Measurements from ENCODE around the gene ANKRD33.
"Not testable (repeated sequence)": the region's sequence is repeated elsewhere in the genome, so short reads cannot be mapped to it uniquely, and the experiment has no call there.

Gene ANKRD33

DNA sequence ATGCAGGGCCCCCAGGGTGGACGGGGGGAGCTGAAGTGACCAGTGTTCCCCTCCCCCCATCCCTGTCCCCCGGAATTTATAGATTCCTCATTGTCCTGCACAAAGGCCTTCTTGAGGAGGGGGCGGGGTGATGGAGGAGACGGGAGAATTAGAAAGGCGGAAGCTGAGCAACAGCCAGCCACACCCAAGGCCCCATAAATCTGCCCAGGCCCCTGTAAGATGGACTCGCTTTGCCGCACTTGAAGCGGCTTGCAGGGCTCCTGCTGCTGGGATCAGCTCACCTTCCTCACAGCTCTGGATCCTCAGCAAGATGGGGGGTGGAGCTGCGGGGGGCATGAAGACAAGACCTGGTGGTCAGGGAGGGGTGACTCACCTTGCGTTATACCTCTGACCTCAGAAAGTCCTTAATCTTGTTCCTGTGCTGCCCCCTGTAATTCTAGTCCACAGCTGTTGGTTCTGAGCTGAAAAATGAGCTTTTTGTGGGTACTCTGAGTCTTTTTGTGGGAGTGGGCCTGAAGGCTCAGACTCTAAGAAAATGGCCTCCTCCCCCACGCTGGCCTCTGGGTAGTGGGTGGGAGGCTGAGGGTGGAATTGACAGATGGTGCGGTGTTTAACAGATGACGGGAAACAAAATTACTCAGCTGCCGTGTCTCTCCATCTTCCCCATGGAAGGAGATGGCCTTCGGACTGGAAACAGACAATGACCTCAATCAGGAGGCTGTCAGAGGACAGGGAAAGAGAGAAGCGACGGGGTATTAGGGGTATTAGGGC is 15.8 kb upstream of the ANKRD33 start:
- in situ Hi-C loops (cut with HindIII; ENCODE audit: low pct_ligation_motif_present, low pct_unique_long_range_greater_than_20kb, low sequenced_read_pairs): no loop called here
- DNase-seq: no peak

DNA sequence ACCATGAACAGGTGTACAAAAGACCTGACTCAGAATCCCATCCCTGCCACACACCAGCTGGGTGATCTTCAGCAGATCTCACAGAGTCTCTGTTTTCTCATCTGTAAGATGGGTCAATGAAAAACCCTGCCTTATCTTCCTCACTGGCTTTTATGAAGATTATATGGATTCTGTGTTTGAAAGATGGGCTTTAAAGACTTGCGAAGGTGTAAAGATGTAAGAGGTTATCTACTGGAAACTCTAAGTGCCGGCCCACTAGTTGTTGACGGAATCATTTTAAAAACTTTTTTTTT is 15.3 kb upstream of the ANKRD33 start:
- in situ Hi-C loops (cut with HindIII; ENCODE audit: low pct_ligation_motif_present, low pct_unique_long_range_greater_than_20kb, low sequenced_read_pairs): no loop called here

DNA sequence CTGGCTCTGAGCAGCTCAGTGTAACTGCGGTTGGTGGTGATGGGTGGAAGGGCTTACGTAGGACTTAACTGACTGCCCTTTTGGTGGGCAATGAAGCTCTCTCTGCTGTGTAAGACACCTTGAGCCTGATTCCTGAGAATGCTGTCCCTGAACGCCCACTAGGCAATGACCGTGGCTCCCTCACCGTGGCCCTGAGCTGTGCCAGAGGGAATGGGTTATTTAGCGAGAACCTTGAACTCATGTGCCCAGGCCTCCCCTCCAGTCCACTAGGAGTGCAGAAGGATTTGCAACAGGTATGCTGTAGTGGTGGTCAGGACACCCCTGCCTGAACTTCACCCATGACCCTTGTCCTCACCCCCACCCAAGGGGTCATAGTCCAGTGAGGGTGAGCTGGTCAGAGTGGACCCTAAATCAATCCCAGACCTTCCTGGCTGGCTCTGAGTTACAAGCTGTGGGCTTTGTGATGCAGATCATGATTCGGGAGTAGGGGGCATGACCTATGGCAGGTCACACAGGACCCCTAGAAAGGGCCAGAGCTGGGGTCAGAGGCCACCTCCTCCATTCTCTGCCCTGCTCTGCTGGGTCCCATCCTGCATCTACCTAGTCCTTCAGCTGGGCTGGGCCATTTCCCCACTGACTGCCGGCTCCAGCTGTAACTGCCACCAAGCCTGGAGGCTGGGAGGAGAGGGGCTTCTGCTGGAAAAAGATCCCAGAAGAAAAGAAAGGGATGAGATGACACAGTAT is 14.5 kb upstream of the ANKRD33 start:
- no peak for DNase-seq
- in situ Hi-C loops (cut with HindIII; ENCODE audit: low pct_ligation_motif_present, low pct_unique_long_range_greater_than_20kb, low sequenced_read_pairs): no loop called here

More for the DNA sequence above, 15.3 kb upstream of the ANKRD33 start:
- no peak for DNase-seq

DNA sequence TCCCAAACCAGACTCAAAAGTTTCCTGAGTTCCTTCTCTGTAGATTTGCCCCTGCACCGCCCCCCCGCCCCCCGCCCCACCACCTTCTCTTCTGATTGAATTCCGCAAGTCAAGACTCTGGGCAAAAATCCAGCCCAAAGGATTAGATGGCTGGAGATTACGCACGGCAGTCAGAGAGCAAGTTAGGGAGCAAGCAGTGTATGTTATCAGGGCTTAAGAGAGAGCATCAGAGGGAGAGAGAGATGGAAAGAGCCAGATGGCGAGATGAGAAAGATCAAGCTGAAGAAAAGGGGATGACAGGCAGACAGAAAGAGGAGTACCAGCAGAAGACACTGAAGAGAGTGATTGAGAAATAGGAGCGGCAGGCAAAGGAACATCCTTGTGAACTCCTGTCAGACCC is 13.9 kb upstream of the ANKRD33 start:
- in situ Hi-C loops (cut with HindIII; ENCODE audit: low pct_ligation_motif_present, low pct_unique_long_range_greater_than_20kb, low sequenced_read_pairs): no loop called here

DNA sequence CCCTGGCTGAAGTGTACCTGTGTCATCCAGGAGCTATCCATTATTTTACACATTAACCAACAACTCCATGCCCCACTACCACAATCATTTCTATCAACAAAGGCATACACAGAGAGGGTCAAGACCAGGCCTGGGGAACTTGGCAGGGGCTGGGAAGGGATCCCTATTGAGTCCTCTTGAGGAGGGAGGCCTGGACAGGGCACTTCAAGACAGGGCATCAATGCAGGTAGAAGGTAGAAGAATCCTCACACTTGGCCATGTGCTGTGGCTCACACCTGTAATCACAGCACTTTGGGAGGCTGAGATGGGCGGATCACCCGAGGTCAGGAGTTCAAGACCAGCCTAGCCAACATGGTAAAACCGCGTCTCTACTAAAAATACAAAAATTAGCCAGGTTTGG is 13.4 kb upstream of the ANKRD33 start:
- no peak for DNase-seq
- in situ Hi-C loops (cut with HindIII; ENCODE audit: low pct_ligation_motif_present, low pct_unique_long_range_greater_than_20kb, low sequenced_read_pairs): no loop called here

More for the DNA sequence above, 13.9 kb upstream of the ANKRD33 start:
- no peak for DNase-seq

DNA sequence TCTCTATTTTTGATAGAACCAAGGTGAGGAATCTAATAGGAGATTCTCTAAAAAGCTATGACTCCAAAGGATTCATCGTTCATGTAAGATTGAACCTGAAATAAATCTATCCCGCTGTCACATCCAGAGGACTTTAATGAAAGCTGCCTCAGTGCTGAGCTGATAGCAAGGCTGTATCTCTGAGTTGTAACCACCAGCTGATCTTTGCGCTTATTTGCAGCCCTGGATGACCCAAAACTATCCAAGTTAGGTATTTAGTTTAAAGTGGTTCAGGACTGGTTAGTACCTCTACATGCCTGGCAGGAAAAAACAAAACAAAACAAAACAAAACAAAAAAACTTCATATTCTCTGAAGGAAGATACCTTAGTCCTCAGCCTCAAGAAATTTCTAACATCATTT is 8.8 kb upstream of the ANKRD33 start:
- in situ Hi-C loops (cut with HindIII; ENCODE audit: low pct_ligation_motif_present, low pct_unique_long_range_greater_than_20kb, low sequenced_read_pairs): no loop called here
- no peak for DNase-seq

DNA sequence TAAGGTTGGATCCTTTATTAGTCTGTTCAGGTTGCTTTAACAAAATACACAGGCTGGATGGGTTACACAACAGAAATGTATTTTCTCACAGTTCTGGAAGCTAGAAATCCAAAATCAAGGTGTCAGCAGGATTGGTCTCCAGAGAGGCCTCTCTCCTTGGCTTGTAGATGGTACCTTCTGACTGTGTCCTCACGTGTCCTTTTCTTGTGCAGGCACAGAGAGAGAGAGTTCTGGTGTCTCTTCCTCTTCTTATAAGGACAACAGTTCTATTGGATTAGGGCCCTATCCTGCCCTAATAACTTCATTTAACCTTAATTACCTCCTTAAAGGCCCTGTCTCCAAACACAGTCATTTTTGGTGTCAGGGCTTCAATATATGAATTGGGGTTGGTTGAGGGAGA is 4.6 kb upstream of the ANKRD33 start:
- in situ Hi-C loops (cut with HindIII; ENCODE audit: low pct_ligation_motif_present, low pct_unique_long_range_greater_than_20kb, low sequenced_read_pairs): no loop called here
- no peak for DNase-seq

DNA sequence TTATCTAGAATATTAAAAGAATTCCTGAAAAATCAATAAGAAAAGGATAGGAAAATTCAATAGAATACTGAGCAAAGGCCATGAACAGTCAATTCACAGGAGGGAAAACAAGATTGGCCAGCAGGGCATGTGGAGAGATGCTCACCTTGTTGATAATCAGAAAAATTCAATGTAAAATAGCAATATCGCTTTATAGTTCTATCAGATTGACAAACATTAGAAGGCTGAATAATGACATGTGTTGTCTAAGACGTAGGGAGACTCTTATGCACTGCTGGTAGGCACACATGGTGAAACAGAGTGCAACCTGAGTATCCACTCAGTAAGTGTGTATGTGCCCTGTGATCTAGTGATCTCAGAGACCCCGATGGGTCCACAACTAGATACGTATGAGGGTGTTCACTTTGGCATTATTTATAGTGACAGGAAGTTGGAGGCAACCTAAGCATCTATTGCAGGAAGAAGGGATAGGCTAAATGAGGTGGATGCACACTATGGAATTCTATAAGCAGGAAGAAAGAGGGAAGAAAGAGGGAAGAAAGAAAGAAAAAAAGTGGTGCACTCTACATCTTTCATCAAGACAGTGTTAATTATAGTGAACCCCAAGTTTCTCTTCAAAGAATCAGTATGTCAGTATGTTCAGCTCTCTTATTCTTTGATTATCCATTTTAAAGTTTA is 3.8 kb upstream of the ANKRD33 start:
- DNase-seq: no peak
- in situ Hi-C loops (cut with HindIII; ENCODE audit: low pct_ligation_motif_present, low pct_unique_long_range_greater_than_20kb, low sequenced_read_pairs): no loop called here

DNA sequence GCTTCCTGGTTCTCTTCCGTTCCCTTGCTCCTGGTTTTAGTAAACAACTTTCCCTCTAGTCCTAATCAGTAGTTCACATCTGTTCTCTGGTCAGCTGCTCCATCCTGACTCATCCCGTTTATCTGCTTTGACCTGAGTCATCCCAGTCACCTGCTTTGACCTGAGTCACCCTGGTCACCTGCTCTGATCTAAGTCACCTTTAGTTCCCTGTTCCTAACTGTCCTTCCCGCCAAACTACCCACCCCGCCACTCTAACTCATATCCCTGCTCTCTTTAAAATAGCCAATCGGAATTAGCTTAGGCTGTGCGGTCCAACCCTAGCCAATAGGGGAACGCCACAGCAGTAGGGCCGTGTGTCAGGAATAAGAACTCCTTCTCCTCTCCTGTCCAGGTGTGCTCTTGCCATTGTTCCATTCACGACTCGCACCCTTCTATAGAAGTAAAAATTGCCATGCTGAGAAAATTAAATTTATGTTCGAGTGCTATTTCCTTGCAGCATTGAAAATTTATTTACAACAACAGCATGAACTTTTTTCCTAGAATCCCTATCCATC is 3.1 kb upstream of the ANKRD33 start:
- DNase-seq: no peak
- in situ Hi-C loops (cut with HindIII; ENCODE audit: low pct_ligation_motif_present, low pct_unique_long_range_greater_than_20kb, low sequenced_read_pairs): no loop called here

DNA sequence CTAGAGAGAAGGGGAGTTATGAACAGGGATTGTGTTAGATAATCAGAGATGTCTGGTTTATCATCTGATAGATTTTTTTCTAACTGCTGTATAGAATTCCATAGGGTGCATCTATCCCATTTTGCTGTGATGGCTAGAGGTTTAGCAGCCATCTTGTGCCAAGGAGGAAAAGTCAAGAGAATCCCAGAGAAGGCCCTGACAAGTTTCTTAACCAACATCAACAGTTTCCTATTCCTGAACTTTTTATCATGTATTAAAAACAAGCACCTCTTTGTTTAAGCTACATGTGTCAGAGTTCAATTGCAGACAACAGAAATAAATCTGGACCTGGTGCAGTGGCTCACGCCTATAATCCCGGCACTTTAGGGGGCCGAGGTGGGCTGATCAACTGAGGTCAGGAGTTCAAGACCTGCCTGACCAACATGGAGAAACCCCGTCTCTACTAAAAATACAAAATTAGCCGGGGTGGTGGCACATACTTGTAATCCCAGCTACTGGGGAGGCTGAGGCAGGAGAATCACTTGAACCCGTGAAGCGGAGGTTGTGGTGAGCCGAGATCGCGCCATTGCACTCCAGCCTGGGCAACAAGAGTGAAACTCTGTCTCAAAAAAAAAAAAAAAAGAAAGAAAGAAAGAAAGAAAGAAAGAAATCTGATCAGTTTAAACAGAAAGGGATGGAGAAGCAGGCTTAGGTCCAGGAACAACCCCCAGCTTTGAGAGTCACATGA is 2.4 kb upstream of the ANKRD33 start:
- in situ Hi-C loops (cut with HindIII; ENCODE audit: low pct_ligation_motif_present, low pct_unique_long_range_greater_than_20kb, low sequenced_read_pairs); DNase-seq: not testable (repeated sequence)

DNA sequence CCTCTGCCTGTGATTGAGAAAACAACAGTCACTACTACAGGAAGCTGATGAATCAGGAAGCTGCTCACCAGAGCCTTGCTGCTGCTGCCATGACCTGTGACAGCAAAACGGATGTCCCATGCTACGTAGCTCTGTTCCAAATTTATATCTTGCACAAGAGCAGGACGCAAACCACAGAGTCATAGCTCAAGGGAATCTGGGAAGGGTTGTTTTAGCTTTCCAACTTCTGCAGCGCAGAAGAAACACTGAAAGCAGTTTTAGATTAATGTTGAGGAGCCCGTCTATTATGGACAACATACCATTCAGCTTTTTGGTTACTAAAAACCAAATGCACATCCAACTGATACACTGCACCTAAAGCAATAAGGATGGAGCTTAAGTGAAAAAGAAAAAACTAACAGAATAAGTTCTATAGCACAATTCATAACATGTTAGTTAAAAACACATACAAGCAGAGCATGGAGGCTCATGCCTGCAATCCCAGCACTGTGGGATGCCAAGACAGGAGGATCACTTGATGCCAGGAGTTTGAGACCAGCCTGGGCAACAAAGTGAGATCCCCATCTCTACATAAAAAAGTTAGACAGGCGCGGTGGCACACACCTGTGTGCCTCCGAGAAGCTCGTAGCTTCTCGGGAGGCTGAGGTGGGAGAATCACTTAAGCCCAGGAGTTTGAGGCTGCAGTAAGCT is 1.7 kb upstream of the ANKRD33 start:
- in situ Hi-C loops (cut with HindIII; ENCODE audit: low pct_ligation_motif_present, low pct_unique_long_range_greater_than_20kb, low sequenced_read_pairs): no loop called here
- peak; percentile 48 for DNase-seq

DNA sequence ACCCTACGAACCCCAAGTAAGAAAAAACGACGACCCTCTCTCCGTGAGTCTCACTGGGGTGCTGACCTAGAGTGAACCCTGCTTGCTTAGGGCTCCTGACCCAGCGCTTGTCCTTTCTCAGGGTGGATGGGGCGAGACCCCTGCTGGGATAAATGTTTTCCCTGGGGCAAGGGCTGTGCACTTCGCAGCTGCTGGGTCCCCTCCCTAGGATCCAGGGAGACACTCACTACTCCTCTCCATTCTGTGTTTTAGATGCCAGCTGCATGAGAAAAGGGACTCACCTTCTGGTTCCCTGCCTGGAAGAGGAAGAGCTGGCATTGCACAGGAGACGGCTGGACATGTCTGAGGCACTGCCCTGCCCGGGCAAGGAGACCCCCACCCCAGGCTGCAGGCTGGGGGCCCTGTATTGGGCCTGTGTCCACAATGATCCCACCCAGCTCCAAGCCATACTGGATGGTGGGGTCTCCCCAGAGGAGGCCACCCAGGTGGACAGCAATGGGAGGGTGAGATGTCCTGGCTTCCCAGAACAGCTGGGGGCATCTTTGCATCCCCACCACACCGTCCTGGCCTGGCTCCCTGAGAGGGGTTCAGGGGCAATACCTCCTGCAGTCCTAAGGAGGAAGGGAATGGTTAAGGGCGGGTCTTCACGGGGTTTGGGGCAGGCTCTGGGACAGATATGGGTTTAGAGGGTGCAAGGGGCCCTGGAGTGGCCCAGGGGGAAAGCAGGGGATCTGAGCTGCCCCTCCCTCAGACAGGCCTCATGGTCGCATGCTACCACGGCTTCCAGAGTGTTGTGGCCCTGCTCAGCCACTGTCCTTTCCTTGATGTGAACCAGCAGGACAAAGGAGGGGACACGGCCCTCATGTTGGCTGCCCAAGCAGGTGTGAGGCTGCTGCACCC is 663 bp downstream of the ANKRD33 start:
- DNase-seq: no peak
- in situ Hi-C loops (cut with HindIII; ENCODE audit: low pct_ligation_motif_present, low pct_unique_long_range_greater_than_20kb, low sequenced_read_pairs): no loop called here

DNA sequence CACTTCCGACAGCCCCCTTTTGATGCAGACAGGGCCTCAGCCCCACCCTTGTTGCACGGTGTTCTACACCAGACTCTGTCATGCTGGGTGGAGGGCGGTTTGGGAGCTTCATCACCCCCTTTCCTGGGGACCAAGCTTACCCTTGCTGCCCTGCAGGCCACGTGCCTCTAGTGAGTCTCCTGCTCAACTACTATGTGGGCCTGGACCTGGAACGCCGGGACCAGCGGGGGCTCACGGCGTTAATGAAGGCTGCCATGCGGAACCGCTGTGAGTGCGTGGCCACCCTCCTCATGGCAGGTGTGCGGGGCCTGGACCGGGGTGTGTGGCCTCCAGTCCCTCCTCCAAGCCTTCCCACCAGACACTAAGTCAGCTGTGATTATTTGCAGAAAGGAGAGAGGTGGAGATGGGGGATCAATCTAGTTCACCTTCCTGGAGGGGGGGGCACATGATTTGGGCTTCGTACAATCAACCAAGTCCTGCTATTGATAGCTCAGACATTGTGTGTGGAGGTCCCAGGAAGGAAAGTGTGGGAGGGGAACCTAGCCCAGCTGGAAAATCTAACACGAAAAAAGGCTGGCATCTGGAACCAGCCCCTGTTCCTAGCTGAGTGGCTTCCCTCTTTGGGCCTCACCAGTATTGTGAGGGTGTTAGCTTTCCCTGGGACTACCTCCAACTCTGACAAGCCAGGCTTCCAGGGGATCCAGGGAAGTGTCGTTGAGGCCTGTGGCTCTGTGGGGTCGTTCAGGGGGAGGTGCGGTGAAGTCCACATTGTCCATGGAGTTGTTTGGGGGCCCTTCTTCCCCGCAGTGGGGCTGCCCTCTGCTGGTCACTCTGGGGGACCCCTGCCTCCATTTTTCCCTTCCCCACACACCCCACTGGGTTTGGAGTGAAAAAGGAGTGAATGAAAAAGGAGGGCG is 1.6 kb downstream of the ANKRD33 start:
- no peak for DNase-seq
- in situ Hi-C loops (cut with HindIII; ENCODE audit: low pct_ligation_motif_present, low pct_unique_long_range_greater_than_20kb, low sequenced_read_pairs): no loop called here

DNA sequence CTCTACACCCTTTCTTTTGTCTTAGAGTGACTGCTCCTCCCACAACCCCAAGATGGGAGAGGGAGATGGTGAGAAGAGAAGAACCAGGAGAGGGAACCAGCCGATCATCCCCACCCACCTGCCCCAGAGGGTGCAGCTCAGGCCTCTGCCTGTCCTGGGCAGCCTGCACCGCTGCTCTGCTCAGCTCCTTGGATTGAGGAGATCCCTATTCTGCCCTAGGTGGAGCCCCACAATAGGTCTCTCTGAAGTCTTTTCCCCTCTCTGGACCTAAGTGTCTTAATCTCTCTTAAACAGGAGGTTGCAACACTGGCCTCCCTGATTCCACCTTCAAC is 2.2 kb downstream of the ANKRD33 start:
- DNase-seq: no peak
- in situ Hi-C loops (cut with HindIII; ENCODE audit: low pct_ligation_motif_present, low pct_unique_long_range_greater_than_20kb, low sequenced_read_pairs): no loop called here

DNA sequence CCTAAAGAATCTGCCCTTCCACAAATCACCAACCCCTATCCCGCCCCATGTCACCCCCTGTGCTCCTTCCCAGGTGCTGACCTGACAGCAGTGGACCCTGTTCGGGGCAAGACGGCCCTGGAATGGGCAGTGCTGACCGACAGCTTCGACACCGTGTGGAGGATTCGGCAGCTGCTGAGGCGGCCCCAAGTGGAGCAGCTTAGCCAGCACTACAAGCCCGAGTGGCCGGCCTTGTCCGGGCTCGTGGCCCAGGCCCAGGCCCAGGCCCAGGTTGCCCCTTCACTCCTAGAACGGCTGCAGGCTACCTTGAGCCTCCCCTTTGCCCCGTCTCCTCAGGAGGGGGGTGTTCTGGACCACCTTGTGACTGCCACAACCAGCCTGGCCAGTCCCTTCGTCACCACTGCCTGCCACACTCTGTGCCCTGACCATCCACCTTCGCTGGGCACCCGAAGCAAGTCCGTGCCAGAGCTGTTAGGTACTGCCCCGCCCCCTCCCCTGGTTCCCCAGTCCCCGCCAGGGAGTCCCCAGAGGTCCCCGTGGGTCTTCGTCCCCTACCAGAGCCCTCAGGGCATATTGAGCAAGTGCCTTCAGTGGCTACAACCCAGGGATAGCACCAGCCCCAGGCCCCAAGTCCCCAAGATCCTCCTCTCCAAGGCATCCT is 2.7 kb downstream of the ANKRD33 start:
- DNase-seq: no peak
- in situ Hi-C loops (cut with HindIII; ENCODE audit: low pct_ligation_motif_present, low pct_unique_long_range_greater_than_20kb, low sequenced_read_pairs): no loop called here

DNA sequence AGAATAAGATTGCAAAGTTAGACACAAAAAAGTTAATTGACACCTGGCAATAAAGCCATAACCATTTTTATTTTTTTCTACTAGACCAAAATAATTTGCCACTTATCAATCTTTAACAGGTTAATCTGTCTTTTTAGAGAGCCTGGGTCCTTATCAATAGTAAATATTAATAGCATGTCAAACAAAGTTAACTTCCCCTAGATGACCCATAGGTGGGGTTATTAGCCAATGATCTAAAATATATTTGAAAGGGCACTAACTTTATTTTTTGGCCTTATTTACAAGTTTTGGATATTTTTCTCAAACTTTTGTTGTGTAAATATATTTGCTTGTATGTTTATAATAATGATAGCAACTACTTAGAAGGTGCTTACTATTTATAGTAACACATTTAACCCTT is 3.9 kb downstream of the ANKRD33 start:
- in situ Hi-C loops (cut with HindIII; ENCODE audit: low pct_ligation_motif_present, low pct_unique_long_range_greater_than_20kb, low sequenced_read_pairs): no loop called here
- DNase-seq: peak; percentile 37
